ENCODE measurements around the gene VPS37D.
"Not testable (repeated sequence)": the region's sequence is repeated elsewhere in the genome, so short reads cannot be mapped to it uniquely, and the experiment has no call there.

Gene VPS37D

GRCh38 chr7:73718438-73718881, 50.8 kb downstream of the VPS37D start:
- no peak overlapping the region for H3K27ac Mint-ChIP-seq
- peaks cover 29% of the 10 kb centered on the region for H3K4me1 Mint-ChIP-seq (ENCODE audit: low read depth)
- H3K4me3 Mint-ChIP-seq: peak overlapping the region; percentile 89
- no peaks in the 10 kb centered on the region for H3K27me3 Mint-ChIP-seq
- no peaks in the 10 kb centered on the region for H3K9me3 Mint-ChIP-seq (ENCODE audit: low read depth)
- H3K36me3 Mint-ChIP-seq: peaks cover 2% of the 10 kb centered on the region

- peak within 1 kb of the TSS; percentile 22 for H3K27ac Mint-ChIP-seq
- no peaks in the 10 kb centered on the region for H3K9me3 Mint-ChIP-seq (ENCODE audit: low read depth)
- H3K4me1 Mint-ChIP-seq (ENCODE audit: low read depth): peaks cover 29% of the 10 kb centered on the region
- H3K27me3 Mint-ChIP-seq: no peaks in the 10 kb centered on the region
- peaks cover 2% of the 10 kb centered on the region for H3K36me3 Mint-ChIP-seq
- H3K4me3 Mint-ChIP-seq: peak within 1 kb of the TSS; percentile 89
Observed at GRCh38 chr7:73718905-73719805, 51.5 kb downstream of the VPS37D start, which contains the start of gene STX1A. STX1A (minus strand) TSS chr7:73719669; CDS start chr7:73719631, 38 bp downstream.

- no peak overlapping the region for H3K27ac Mint-ChIP-seq
- H3K4me3 Mint-ChIP-seq: peak overlapping the region; percentile 79
Observed at GRCh38 chr7:73719806-73720169, 52.2 kb downstream of the VPS37D start.

GRCh38 chr7:73720443-73720842, 52.8 kb downstream of the VPS37D start:
- H3K27me3 Mint-ChIP-seq; H3K36me3 Mint-ChIP-seq; H3K9me3 Mint-ChIP-seq (ENCODE audit: low read depth): not testable (repeated sequence)
- Mint-ChIP-seq H3K4me1 (ENCODE audit: low read depth) (peaks cover 30% of the 10 kb centered on the region), H3K4me3 (peak overlapping the region; percentile 79), H3K27ac (peak overlapping the region; percentile 22)

More at GRCh38 chr7:73719806-73720169, 52.2 kb downstream of the VPS37D start:
- no peaks in the 10 kb centered on the region for H3K9me3 Mint-ChIP-seq (ENCODE audit: low read depth)
- peaks cover 2% of the 10 kb centered on the region for H3K36me3 Mint-ChIP-seq
- peaks cover 30% of the 10 kb centered on the region for H3K4me1 Mint-ChIP-seq (ENCODE audit: low read depth)
- H3K27me3 Mint-ChIP-seq: no peaks in the 10 kb centered on the region

GRCh38 chr7:73721377-73721817, 53.8 kb downstream of the VPS37D start:
- no peaks in the 10 kb centered on the region for H3K27me3 Mint-ChIP-seq
- H3K27ac Mint-ChIP-seq: no peak overlapping the region
- no peaks in the 10 kb centered on the region for H3K36me3 Mint-ChIP-seq
- no peaks in the 10 kb centered on the region for H3K9me3 Mint-ChIP-seq (ENCODE audit: low read depth)
- H3K4me1 Mint-ChIP-seq (ENCODE audit: low read depth): peaks cover 22% of the 10 kb centered on the region
- H3K4me3 Mint-ChIP-seq: peak overlapping the region; percentile 46

Data from activated naive CD8-positive, alpha-beta T cell (primary cell).